Right lung (tissue), 5 donors: ENCODE data around the gene RSPH9. TPM values are rescaled to one million over a fixed set of nuclear protein-coding genes. Genes with fewer than 3 reads are reported as not detected.
"Not testable (repeated sequence)": the region's sequence is repeated elsewhere in the genome, so short reads cannot be mapped to it uniquely, and the experiment has no call there.

Experiments used
- DNase-seq, 2 donors: peaks; one replicate each; pipeline ENCODE4 v3.0.0-alpha.2; 2013
- polyA plus RNA-seq, 5 donors: library from polyadenylated mRNA; unstranded; fragments of 120-200 nt; gene quantifications; one replicate each; pipeline versions ENCODE4 v1.2.1 to v1.2.3, GENCODE V29; 2013; ENCODE audit warnings: inconsistent platforms in 1 of 5, low replicate concordance in 1 of 5; ENCODE audit not compliant: insufficient read length in 5 of 5, insufficient read depth in 1 of 5

The RSPH9 gene
- polyA plus RNA-seq, 5 donors: 2.3 to 4.9 (median 3.6) TPM

GRCh38 chr6:43627008-43627825, 17.6 kb upstream of the RSPH9 start:
- DNase-seq: peak; percentile 56 to 66

DNA sequence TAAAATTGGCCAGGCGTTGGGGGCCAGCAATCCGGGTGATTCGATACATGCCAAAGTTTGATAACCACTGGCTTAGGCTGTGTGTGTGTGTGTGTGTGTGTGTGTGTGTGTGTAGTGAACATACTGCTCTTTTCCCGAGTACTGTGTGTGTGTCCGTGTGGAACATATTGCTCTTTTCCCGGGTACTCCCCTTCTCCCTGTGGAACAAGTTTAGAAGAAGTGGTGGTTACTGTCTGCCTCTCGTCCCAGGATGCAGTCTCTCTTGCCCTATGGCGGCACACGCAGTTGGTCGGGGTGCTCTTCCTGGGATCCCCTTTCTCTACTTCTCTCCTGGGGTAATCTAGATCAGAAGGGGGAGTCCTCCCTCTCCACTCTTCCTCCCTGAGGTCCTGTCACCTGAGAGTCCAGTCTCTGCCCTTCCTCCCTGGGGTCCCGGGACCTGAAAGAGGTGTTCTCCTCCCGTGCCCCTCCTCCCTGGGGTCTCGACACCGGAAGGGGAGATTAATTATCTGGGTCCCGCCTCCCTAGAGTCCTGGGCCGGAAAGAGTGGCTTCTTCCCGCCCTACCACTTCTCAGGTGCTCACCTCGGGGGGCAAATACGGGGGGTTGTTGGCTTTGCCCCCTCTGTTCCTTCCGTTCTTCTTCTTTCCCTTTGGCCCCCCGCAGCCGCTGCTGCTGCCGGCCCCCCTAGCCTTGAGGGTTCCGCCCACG, 16.3 kb upstream of the RSPH9 start:
- DNase-seq: peak; percentile 57

GRCh38 chr6:43629104-43629504, 15.7 kb upstream of the RSPH9 start, which contains the start of gene GTPBP2:
Gene GTPBP2 (minus strand): TSS chr6:43629264. CDS start chr6:43629162, 102 bp downstream.
- peak; percentile 99 for DNase-seq

GRCh38 chr6:43629505-43630300, 15.1 kb upstream of the RSPH9 start:
- DNase-seq: peak; percentile 98 to 99

DNA sequence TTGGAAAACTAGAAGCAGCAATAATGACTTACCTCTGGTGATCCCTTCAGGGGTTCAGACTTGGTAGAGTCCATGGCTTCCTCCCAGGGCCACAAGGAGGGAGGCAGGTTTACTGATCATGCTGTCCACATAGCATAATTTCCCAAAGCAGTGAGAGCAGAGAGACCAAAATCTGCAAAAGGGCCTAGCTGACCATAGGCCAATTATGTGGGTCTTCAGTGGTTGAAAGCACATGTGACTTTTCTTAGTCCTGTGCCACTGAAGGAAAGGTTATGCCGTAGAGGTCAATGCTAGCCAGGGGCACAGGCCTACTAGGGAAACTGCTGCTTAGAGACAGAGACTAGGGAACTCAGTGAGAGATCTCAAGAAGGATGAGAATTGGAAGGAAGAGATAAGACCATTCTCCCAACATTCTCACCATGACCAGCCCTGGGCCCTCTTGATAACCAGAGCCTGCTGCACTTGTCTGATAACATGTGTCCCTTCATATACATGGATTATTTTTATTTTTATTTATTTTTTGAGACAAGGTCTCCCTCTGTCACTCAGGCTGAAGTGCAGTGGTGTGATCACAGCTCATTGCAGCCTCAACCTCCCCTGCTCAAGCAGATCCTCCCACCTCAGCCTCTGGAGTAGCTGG, 13.7 kb upstream of the RSPH9 start:
- DNase-seq: no peak

DNA sequence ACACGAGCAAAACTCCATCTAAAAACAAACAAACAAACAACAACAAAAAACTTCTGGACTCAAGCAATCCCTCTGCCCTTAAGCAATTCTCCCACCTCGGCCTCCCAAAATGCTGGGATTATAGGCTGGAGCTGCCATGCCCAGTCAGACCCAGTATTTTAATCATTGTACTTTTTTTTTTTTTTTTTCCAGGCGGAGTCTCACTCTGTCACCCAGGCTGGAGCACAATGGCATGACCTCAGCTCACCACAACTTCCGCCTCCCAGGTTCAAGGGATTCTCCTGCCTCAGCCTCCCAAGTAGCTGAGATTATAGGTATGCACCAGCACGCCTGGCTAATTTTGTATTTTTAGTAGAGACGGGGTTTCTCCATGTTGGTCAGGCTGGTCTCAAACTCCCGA, 11.8 kb upstream of the RSPH9 start:
- not testable (repeated sequence) for DNase-seq

GRCh38 chr6:43634702-43635303, 10.0 kb upstream of the RSPH9 start:
- no peak for DNase-seq

- DNase-seq: peak; percentile 80 to 82
Observed at GRCh38 chr6:43635387-43636307, 9.2 kb upstream of the RSPH9 start, which contains the start of gene MAD2L1BP. Gene MAD2L1BP (plus strand): TSS chr6:43635840. CDS start chr6:43635876, 36 bp downstream.

GRCh38 chr6:43636308-43636659, 8.6 kb upstream of the RSPH9 start:
- DNase-seq: peak in 1 of 2 donors; percentile 18

DNA sequence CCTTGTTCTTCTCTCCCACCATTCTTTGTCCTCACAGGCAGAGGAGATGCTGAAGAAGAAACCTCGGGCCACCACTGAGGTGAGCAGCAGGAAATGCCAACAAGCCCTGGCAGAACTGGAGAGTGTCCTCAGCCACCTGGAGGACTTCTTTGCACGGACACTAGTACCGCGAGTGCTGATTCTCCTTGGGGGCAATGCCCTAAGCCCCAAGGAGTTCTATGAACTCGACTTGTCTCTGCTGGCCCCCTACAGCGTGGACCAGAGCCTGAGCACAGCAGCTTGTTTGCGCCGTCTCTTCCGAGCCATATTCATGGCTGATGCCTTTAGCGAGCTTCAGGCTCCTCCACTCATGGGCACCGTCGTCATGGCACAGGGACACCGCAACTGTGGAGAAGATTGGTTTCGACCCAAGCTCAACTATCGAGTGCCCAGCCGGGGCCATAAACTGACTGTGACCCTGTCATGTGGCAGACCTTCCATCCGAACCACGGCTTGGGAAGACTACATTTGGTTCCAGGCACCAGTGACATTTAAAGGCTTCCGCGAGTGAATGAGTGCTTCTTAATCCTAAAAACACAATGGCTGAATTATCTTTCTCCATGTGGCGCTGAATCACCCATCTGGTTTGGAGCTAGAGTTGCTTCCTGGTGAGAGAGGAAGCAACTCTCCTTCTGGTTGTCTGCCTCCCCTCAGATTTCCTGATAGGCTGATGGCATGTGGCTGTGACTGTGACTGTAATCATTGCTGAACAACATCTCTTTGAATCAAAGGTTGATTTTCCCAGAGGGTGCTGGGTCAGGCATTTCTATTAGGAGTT, 4.6 kb upstream of the RSPH9 start:
- no peak for DNase-seq

GRCh38 chr6:43645613-43645964, 753 bp downstream of the RSPH9 start:
- no peak for DNase-seq

GRCh38 chr6:43647613-43648012, 2.8 kb downstream of the RSPH9 start:
- no peak for DNase-seq

DNA sequence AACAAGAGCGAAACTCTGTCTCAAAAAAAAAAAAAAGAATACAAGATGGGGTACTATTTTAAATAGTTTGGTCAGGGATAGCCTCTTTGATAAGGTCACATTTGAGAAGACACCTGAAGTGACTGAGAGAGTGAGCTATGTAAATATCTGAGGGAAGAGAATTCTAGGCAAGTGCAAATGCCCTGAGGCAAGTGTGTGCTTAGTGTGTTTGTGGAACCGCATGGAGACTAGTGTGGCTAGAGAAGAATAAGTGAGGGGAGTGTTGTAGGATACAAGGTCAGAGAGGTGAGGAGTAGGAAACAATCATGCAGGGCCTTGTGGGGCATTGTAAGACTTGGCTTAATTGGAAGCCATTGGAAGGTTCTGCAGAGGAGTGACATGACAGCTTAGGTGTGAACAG, 3.4 kb downstream of the RSPH9 start:
- DNase-seq: no peak

GRCh38 chr6:43652822-43653221, 8.0 kb downstream of the RSPH9 start:
- not testable (repeated sequence) for DNase-seq

DNA sequence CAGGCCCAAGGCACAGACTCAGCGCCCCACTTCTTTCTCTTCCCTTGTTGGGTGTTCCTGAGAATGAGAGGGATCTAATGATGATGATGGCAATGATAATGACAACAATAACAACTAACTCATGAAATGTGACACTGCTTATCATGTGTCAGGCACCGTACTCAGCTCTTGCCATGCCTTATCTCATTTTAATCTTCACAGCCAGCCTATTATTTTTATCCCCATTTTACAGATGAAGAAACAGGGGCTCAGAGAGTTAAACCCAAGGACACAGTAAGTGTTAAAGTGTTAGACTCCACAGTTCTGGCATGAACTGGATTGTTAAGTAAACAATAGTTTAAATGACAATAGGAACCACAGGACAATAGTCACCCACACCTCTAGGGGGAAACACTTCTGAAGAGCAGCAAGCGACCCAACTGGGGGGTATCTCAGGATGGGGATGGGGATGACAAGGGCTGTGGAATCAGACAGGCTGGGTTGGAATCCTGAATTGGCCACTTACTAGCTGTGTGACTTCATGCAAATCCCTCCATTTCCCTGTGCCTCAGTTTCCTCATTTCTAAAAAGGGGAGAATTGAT, 12.5 kb downstream of the RSPH9 start:
- DNase-seq: no peak

DNA sequence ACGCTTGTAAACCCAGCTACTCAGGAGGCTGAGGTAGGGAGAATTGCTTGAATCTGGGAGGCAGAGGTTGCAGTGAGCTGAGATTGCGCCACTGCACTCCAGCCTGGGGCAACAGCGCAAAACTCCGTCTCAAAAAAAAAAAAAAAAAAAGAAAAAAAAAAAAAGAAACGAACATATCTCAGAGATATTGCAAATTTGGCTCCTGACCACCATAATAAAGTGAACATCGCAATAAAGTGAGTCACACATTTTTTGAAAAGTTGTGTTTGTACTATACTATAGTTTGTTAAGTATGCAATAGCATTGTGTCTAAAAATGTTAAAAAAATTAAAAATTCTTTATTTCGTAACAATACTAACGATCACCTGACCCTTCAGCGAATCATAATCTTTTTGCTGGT, 13.3 kb downstream of the RSPH9 start:
- no peak for DNase-seq

- DNase-seq: not testable (repeated sequence)
Observed at GRCh38 chr6:43662948-43663347, 18.1 kb downstream of the RSPH9 start.

DNA sequence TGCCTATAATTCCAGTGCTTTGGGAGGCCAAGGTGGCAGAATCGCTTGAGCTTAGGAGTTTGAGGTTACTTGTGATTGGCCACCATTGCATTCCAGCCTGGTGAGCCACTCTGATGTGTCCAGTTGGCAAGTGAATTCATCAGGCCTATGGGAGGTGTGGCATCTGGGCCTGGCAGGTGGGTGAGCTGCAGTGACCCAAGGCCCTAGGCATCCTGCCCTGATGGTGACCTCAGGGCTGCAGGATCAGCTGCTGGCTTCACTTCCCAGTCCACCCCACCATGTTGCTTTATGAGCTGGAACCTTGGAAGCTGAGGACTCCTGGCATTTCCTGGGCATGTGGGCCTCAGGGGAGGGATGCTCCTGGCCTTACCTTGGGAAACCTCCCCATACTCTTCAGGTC, 20.5 kb downstream of the RSPH9 start:
- DNase-seq: no peak
